ENCODE results near the gene JAML.

JAML gene

DNA sequence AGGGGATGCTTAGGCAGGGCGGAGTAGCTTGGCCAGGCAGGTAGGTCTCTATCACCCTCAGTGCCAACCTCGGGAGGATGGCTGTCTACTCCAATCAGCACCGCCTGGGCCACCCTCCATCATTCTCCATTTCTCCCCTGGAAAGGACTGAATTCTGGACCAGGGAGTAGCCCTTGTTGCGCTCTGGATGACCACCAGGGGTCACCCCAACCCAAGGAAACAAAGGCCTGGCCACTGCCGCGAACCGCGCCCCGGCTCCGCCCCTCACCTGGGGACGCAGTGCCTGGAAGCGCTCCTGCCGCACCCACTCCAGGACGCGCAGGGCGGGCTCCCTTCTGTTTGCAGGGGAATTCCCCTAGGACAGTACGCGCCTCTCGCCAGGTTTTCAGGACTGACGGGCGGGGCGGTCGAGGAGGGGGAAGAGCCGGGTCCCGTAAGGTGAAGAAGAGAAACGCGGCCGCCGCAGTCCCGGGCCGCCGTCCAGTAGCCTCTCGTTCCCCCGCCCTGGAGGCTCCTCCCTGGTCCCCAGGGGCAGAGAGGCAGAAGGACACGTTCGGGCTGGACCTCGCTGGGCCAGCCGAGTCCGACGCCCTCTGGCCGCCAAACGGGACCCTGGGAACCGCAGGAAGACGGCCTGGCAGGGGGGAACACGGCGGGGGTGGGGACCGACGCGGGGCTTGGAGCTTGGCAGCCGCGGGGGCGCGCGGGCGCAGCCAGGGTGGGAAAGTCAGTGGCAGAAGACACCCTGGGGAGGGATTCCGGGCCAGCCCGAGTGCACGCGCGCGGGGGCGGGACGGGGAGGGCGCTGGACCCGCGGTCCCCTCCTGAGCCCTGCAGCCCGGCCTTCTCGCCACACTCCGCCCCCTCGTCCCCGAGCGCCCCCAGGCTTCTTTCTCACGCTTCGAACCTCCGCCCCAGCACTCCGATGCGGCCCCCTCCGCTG, 79.3 kb downstream of the JAML start:
- DNase-seq (ENCODE audit: low read depth, low spot score): peak; percentile 92

DNA sequence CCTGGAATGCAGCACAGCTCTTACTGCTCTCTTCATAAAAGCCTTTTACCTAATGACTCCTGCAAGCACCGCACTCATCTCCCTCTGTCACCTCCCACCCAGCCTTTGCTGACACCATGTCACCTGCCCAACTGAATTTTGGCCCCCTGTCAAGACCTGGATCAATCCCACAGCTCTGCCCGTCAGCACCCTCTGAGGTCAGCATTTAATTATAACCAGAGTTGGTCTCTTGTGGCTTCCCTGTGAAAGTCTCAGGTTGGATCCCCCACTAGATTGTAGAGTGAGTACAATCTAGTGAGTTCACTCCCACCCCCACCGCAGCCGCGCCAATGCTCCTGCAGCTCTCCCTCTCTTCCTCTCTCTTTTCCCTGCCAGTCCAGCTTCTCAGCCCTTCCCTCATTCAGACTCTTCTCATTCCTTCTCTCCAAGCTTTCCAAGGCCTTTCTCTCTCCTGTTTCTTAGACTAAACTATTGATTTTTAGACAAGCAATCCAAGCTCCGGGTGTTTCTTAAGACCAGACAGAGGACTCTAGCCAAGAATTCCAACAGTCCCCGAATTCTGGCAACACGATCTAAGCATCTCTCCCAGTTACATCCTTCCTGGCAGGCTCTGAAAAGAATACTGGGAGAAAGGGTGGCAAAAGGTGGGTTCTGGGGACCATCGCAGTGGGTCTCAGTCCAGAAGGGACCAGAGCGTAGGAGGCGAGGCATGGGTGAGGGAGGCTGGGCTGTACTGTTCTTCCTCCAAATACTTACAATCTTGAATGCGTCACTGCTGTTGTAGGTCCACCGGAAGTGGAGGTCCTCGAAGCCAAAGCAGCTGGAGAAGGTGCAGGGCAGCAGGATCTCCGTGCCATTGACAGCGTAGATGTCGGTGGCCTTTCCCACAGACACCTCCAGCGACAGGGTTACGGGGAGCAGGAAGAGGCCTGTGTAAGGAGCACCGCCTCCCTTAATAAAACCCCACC, 80.2 kb downstream of the JAML start:
- no peak for DNase-seq (ENCODE audit: low read depth, low spot score)

All from ELF-1 (cell line).